Measurements from ENCODE around the gene XAGE1B.
"Not testable (repeated sequence)": the region's sequence is repeated elsewhere in the genome, so short reads cannot be mapped to it uniquely, and the experiment has no call there.

The XAGE1B gene

GRCh38 chrX:52516987-52517325 is at the start of gene XAGE1B:
Gene XAGE1B (minus strand): TSS chrX:52517063. CDS start chrX:52515527, 1,536 bp downstream.
- not testable (repeated sequence) for DNase-seq (ENCODE audit: low read depth in 3 of 3)

GRCh38 chrX:52563105-52563504 is 46.2 kb upstream of the XAGE1B start:
- DNase-seq (ENCODE audit: low read depth in 3 of 3) = no peak

DNA sequence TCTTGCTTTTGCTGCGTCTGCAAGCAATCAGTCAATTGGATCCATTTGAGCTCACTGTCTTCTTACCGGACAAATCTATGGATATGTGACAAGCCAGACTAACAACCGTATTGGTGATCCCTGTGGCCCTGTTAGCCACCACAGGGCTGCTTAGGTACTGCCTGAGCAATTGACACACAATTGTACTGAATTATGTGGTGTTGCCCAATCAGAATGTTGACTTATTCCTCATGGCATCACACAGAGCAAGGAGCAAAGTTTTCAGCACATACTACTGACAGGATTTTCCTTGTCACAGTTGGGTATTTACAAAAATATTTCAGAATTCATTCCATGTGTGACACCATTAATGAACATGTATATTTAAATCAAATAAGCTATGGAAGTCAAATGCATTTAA is 41.3 kb upstream of the XAGE1B start:
- no peak for DNase-seq (ENCODE audit: low read depth in 3 of 3)

DNA sequence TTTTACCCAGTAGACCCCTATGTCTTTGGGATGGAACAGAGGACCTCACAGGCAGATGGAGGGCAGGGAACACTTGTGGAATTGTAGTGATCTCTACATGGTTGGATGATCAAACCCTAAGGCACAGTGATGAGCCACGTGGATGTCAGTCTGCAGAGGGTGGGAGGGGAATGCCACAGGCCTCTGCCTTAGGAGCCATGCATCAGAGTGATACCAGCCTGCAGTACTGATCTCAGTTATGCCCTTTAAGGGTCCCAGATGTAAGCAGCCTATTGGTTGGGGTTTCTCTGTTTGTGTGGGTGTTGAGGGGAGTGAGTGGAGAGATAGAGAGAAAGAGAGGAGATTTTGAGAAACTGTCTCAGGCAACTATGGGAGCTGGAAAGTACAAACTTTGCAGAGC is 39.9 kb upstream of the XAGE1B start:
- no peak for DNase-seq (ENCODE audit: low read depth in 3 of 3)

GRCh38 chrX:52553995-52554642 is 37.3 kb upstream of the XAGE1B start:
- DNase-seq (ENCODE audit: low read depth in 3 of 3) = no peak

DNA sequence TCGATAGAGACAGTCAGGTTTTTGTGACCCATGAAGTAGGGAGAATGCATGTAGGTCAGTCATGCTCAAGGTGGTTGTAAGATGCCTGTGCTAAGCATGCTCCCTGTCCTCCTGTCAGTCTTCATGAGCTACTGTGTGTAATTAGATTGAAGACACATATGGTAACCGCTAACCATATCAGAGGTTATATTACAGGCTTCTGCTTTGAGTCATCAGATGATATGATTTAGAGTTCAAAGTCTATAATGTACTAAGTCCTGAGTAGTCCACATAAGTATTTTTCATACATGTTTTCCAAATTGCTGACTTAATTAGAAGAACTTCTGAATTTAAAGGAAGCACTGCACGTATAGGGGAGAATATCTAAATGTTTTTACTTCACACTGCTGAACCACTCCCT is 31.9 kb upstream of the XAGE1B start:
- DNase-seq (ENCODE audit: low read depth in 3 of 3) = not testable (repeated sequence)

GRCh38 chrX:52544147-52544840 is 27.4 kb upstream of the XAGE1B start:
- DNase-seq (ENCODE audit: low read depth in 3 of 3) = no peak

DNA sequence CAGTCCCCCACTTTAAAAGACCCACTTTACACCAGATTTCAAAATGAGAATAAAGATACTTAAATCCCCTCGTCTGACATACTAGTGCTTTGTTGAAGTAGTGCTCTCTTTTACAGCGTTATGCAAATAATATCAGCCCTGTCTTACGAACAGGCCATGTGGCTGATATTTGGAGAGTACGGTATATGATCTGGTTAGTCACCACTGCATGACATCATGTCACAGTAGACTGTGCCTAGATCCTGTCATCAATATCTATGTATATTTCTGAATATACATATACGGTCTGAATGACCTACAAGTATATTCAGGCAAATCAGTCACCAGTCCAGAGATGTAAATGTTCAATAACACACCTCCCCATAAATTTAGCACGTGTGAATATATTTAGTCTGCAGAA is 25.4 kb upstream of the XAGE1B start:
- no peak for DNase-seq (ENCODE audit: low read depth in 3 of 3)

- not testable (repeated sequence) for DNase-seq (ENCODE audit: low read depth in 3 of 3)
These were observed 24.2 kb upstream of the XAGE1B start for GRCh38 chrX:52541051-52541450.

DNA sequence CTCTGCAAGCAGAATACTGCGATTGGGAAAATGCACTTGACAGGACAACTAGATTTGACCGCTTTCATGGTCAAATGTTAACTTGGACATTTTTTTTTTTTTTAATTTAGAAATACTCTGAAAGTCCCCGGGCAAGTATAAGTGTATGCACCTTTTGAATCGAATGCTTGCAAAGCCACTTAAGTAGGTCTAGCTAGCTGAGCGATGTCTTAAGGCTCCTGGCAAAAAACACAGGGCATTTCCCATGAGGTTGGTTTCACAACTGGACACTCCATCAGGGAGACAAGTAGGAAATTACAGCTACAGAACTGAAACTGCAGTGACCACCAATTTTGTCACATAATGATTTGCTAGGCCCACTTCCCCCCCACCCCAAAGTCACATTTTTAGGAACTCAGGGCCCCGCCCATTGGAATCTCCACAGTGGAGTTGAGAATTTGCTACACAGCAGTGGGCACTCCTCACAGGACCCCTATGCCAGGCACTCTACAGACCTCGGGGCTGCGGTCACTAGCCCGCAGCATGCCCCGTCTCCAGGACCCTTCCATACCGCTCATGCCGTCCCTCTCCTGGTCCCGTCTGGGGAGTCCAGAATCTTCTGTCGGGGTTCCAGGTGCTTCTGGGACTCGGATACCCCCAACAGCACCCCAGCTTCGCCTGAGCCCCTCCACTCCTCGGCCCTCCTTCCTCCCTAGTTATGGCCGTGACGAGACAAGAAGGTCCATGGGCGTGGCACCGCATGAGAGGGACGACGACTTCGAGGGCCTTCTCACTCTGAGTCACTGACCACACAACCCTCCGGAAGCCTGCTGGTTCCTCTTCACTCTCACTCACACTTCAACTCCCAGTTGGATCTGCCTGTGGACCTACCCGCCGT is 515 bp downstream of the XAGE1B start:
- DNase-seq (ENCODE audit: low read depth in 3 of 3) = not testable (repeated sequence)

GRCh38 chrX:52511126-52511525 is 5.7 kb downstream of the XAGE1B start:
- DNase-seq (ENCODE audit: low read depth in 3 of 3) = not testable (repeated sequence)

DNA sequence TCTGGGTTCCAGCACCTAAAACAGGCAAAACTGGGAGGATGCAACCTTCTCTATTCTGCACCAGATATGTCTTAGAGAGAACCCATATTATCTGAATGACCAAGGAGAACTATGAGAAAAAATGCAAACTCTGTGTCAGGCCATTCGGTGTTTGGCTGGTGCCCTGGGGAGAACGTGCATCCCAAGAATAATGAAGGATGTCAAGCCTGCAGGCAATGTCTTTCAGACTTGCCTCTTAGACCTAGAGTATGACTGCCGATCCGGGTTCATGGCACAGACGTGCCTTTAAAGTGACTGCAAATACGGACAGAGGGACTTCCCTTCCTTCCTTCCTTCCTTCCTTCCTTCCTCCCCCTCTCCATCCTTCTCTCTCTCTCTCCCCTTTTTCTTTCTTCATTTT is 6.9 kb downstream of the XAGE1B start:
- no peak for DNase-seq (ENCODE audit: low read depth in 3 of 3)

DNA sequence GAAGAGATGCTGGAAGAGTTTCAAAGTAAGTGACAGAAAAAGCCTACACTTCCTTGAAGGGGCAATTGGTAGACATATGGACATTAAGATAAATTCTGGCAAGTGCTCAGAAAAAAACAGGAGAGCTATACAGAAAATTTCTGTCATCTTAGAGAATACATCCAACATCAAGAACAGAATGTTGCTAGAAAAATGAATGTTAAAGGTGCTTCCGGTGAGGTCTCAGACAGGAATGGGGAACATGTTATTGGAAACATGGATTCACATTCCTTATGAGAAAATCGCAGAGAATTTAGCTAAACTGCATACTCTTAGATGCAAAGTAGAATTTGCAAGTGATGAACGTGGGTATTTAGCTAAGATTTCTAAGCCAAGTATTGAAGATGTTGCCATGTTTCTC is 9.5 kb downstream of the XAGE1B start:
- DNase-seq (ENCODE audit: low read depth in 3 of 3) = no peak

- DNase-seq (ENCODE audit: low read depth in 3 of 3) = no peak
These were observed 12.3 kb downstream of the XAGE1B start for GRCh38 chrX:52504551-52504950.

GRCh38 chrX:52501362-52501761 is 15.5 kb downstream of the XAGE1B start:
- DNase-seq (ENCODE audit: low read depth in 3 of 3) = not testable (repeated sequence)

DNA sequence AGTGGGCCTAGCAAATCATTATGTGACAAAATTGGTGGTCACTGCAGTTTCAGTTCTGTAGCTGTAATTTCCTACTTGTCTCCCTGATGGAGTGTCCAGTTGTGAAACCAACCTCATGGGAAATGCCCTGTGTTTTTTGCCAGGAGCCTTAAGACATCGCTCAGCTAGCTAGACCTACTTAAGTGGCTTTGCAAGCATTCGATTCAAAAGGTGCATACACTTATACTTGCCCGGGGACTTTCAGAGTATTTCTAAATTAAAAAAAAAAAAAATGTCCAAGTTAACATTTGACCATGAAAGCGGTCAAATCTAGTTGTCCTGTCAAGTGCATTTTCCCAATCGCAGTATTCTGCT is 20.5 kb downstream of the XAGE1B start:
- DNase-seq (ENCODE audit: low read depth in 3 of 3) = not testable (repeated sequence)

DNA sequence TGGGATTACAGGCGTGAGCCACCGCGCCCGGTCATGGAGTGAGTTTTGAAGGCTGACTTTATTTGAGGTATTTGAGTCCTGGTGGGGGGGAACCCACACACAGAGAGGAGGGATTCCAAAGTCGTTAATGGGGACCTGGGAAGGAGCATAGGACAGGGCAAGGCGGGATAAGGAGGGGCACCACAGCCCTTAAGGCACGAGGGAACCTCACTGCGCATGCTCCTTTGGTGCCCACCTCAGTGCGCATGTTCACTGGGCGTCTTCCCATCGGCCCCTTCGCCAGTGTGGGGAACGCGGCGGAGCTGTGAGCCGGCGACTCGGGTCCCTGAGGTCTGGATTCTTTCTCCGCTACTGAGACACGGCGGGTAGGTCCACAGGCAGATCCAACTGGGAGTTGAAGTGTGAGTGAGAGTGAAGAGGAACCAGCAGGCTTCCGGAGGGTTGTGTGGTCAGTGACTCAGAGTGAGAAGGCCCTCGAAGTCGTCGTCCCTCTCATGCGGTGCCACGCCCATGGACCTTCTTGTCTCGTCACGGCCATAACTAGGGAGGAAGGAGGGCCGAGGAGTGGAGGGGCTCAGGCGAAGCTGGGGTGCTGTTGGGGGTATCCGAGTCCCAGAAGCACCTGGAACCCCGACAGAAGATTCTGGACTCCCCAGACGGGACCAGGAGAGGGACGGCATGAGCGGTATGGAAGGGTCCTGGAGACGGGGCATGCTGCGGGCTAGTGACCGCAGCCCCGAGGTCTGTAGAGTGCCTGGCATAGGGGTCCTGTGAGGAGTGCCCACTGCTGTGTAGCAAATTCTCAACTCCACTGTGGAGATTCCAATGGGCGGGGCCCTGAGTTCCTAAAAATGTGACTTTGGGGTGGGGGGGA is 21.1 kb downstream of the XAGE1B start, which contains the start of gene XAGE1A:
Gene XAGE1A (plus strand): TSS at position 264 of the 874 bp plus-strand sequence. CDS start 1,554 bp downstream, outside the sequence.
- DNase-seq (ENCODE audit: low read depth in 3 of 3) = not testable (repeated sequence)

- DNase-seq (ENCODE audit: low read depth in 3 of 3) = not testable (repeated sequence)
These were observed 45.6 kb downstream of the XAGE1B start for GRCh38 chrX:52471301-52471700.
